ENCODE data around the gene KCTD10.

KCTD10 gene

GRCh38 chr12:109464642-109465351 is 12.3 kb downstream of the KCTD10 start:
- TF ChIP-seq CTCF (IDR thresholded peaks at IDR 0.05; ENCODE audit: borderline replicate concordance, insufficient read depth, low read depth, low read length): no peak
- H3K4me3 ChIP-seq (ENCODE audit: low read depth, low read length): no peak overlapping the region

- H3K4me3 ChIP-seq (ENCODE audit: low read depth, low read length): no peak overlapping the region
Observed at GRCh38 chr12:109463756-109464155, 13.3 kb downstream of the KCTD10 start.

GRCh38 chr12:109462868-109463692 is 14.0 kb downstream of the KCTD10 start:
- H3K4me3 ChIP-seq (ENCODE audit: low read depth, low read length): no peak overlapping the region

More at GRCh38 chr12:109463756-109464155, 13.3 kb downstream of the KCTD10 start:
- TF ChIP-seq CTCF (IDR thresholded peaks at IDR 0.05; ENCODE audit: borderline replicate concordance, insufficient read depth, low read depth, low read length): no peak

DNA sequence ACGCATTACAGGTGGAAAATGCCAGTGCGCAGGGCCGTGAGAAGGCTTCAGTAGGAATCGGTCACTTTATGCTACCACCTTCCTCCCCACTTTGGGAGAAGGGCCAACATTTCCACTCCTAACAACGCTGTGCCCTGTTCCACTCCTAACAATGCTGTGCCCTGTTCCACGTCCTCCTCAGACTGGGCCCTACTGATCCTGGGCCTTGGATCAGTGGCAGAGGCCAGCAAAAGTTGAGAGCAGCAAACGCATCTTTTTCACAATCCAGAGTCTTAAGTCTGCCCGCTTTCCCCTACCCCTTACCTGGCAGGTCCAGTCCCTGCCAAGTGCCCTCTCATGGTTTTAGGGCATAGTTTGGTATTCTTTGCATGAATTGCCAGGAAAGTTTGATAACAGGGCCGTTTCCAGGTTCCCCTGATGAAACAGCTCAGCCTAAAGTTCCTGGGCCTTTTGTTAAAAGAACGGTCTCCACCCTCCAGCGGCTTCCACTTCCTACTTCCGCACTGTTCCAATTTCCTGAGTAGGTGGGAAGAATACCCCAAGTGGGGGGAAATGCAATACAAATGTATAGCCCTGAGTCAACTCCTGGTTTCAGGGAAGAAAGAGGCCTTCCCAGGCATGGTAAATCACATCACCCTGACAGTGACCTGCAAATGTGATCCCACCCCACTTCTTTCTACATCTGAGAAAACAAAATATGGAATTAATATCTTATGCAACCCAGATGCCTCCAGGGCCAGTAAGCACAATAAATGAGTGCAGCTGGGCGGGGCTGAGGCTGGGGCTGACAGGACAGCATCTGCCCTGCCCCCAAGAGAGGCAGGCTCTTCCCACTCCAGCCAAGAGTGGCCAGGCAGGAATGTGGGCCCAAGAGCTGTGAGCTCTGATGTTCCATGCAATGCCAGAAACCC is 15.0 kb downstream of the KCTD10 start:
- H3K4me3 ChIP-seq (ENCODE audit: low read depth, low read length): no peak overlapping the region

More at GRCh38 chr12:109462868-109463692, 14.0 kb downstream of the KCTD10 start:
- TF ChIP-seq CTCF (IDR thresholded peaks at IDR 0.05; ENCODE audit: borderline replicate concordance, insufficient read depth, low read depth, low read length): no peak

DNA sequence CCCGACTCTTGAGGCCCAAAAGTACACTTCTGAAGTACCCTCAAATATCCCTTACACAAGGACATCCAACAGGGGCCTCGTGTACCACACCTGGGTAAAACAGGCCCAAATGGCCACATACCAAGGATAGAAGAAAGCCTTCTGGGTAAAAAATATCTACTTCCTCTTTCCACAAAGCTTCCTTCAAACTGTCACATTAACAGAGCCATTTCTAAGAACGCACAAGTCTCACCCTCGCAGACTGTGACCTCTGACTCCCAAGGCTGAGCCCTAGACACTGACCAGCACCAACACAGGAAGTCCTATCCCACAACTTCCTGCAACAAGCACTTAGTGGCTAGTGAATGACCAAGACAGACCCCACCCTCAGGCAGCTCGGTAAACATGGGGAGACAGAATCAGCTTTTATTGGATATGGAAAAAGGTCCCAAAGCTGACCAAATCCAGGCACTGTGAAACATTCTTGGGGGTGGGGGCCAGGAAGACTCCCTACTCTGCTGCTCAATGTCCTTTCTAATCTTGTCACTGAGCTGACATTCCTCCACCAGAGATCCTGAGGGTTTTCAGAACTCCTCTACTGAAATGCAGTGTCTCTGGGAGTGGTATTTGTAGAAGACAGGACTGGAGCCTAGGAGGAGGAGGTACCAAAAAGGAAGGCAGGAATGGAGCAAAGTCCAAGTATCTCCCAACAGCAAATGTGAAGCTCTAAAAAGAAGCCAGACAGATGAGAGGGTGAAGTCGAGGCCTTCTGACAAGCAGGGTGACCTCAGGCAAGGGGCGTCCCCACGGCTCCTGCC is 15.9 kb downstream of the KCTD10 start:
- H3K4me3 ChIP-seq (ENCODE audit: low read depth, low read length): no peak overlapping the region
- TF ChIP-seq CTCF (IDR thresholded peaks at IDR 0.05; ENCODE audit: borderline replicate concordance, insufficient read depth, low read depth, low read length): no peak

More for the DNA sequence above, 15.0 kb downstream of the KCTD10 start:
- no peak for TF ChIP-seq CTCF (IDR thresholded peaks at IDR 0.05; ENCODE audit: borderline replicate concordance, insufficient read depth, low read depth, low read length)

GRCh38 chr12:109460538-109460937 is 16.6 kb downstream of the KCTD10 start:
- H3K4me3 ChIP-seq (ENCODE audit: low read depth, low read length): no peak overlapping the region
- no peak for TF ChIP-seq CTCF (IDR thresholded peaks at IDR 0.05; ENCODE audit: borderline replicate concordance, insufficient read depth, low read depth, low read length)
